ENCODE data around the gene SERINC5.
"Not testable (repeated sequence)": the region's sequence is repeated elsewhere in the genome, so short reads cannot be mapped to it uniquely, and the experiment has no call there.

Gene SERINC5

DNA sequence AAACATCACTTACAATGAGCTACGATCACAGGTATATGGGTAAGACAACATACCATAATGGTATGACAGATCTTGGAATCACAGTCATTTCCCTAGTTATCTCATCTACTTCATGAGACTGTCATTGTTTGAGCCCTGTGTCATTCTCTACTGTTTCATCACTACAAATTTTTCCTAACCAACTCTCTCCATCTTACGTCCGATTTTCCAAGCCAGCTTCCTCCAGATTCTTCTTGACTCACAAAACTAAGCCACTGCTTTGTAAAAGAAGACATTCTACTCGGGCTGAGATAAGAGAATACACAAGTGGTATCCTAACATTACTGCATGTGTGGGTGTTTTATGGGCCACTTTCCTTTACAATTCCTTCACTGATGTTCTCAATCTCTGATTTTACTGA, 49.6 kb downstream of the SERINC5 start:
- peak; percentile 62 for DNase-seq (ENCODE audit: low read depth)
- TF ChIP-seq, protein P1, sequence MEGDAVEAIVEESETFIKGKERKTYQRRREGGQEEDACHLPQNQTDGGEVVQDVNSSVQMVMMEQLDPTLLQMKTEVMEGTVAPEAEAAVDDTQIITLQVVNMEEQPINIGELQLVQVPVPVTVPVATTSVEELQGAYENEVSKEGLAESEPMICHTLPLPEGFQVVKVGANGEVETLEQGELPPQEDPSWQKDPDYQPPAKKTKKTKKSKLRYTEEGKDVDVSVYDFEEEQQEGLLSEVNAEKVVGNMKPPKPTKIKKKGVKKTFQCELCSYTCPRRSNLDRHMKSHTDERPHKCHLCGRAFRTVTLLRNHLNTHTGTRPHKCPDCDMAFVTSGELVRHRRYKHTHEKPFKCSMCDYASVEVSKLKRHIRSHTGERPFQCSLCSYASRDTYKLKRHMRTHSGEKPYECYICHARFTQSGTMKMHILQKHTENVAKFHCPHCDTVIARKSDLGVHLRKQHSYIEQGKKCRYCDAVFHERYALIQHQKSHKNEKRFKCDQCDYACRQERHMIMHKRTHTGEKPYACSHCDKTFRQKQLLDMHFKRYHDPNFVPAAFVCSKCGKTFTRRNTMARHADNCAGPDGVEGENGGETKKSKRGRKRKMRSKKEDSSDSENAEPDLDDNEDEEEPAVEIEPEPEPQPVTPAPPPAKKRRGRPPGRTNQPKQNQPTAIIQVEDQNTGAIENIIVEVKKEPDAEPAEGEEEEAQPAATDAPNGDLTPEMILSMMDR (IDR thresholded peaks at IDR 0.05; ENCODE audit: control insufficient read depth, insufficient read depth, low read depth, low read length, missing control alignments), result no peak
- H3K4me3 ChIP-seq (ENCODE audit: control insufficient read depth, low read depth, low read length), result no peak overlapping the region

GRCh38 chr5:80205846-80206245, 50.0 kb downstream of the SERINC5 start:
- no peak for DNase-seq (ENCODE audit: low read depth)
- TF ChIP-seq, protein P1 (IDR thresholded peaks at IDR 0.05; ENCODE audit: control insufficient read depth, insufficient read depth, low read depth, low read length, missing control alignments), result no peak

DNA sequence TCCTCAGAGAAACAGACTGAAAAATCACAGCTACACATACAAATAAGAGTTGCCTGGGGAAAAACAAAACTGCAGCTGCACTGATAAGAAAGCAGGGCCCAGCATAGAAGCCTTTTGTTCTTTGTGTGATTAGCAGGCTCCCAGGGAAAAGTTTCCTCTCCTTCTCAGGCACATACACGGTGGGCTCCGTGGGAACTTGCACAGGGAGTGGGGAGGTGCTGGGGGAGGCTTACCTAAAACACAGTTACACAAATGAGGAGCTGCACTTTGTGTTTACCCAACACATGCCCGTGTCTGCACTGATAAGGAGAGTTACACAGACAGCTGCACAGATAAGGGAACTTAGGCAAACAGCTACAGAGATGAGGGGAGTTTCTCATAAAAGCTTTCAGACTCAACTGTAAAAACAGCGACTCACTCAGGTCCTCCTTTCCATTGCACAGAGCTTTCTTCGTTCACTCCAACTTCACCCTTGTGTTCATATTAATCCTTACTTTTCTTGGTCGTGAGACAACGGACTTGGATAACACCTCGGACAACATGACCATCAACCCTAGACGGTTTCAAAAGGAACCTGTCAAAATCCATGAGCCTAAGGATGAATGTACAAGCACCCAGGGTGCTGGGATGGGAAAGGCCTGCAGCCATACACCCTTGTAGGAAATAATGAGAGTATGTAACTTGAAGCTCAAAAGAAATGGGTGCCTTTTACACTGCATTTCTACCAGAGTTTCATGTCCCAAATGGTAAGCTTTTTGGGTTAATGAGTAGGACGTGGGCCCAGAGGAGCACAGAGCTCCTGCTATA, 50.8 kb downstream of the SERINC5 start:
- no peak overlapping the region for H3K4me3 ChIP-seq (ENCODE audit: control insufficient read depth, low read depth, low read length)
- TF ChIP-seq, protein P1 (IDR thresholded peaks at IDR 0.05; ENCODE audit: control insufficient read depth, insufficient read depth, low read depth, low read length, missing control alignments), result no peak

More at GRCh38 chr5:80205846-80206245, 50.0 kb downstream of the SERINC5 start:
- no peak overlapping the region for H3K4me3 ChIP-seq (ENCODE audit: control insufficient read depth, low read depth, low read length)

GRCh38 chr5:80201763-80202162, 54.1 kb downstream of the SERINC5 start:
- H3K4me3 ChIP-seq (ENCODE audit: control insufficient read depth, low read depth, low read length); DNase-seq (ENCODE audit: low read depth): not testable (repeated sequence)

More for the DNA sequence above, 50.8 kb downstream of the SERINC5 start:
- no peak for DNase-seq (ENCODE audit: low read depth)

DNA sequence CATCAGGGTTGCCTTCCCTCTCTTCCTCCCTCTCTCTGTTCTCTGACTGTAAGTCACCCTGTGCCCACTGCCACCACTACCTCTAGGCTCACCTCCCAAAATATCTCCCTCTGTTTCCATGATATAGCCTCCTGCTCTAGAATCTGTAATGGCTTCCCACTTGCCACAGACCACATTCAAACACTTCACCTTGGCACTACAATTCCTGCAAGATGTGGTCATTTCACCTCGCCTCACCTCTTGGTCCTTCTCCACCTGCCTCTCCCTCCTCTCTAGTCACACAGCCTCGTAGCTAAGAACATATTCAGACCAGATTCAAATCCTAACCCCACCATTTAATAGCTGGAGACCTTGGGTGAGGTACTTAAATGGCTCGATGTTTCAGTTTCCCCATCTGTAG, 56.9 kb downstream of the SERINC5 start:
- no peak for DNase-seq (ENCODE audit: low read depth)
- H3K4me3 ChIP-seq (ENCODE audit: control insufficient read depth, low read depth, low read length), result no peak overlapping the region
- TF ChIP-seq, protein P1 (IDR thresholded peaks at IDR 0.05; ENCODE audit: control insufficient read depth, insufficient read depth, low read depth, low read length, missing control alignments), result no peak

DNA sequence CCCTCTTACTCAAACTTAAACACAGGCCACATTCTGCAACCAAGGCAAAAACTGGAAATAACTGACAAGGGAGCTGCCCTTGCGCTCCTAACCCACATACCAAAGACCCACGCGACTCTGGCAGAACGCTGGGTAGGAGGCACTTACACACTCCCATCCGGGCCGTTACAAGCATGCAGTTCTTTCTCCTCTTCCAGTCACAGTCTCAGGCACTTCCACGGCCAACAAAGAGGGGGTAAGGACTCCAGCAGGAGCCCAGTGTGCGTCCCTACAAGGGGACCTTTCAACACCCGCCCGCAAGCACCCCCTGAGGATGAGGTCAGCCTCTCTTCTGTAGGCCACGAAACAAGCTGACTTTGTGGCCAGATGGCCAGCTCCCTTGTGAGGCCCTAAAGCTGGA, 57.4 kb downstream of the SERINC5 start:
- TF ChIP-seq, protein P1 (IDR thresholded peaks at IDR 0.05; ENCODE audit: control insufficient read depth, insufficient read depth, low read depth, low read length, missing control alignments), result no peak
- no peak for DNase-seq (ENCODE audit: low read depth)

DNA sequence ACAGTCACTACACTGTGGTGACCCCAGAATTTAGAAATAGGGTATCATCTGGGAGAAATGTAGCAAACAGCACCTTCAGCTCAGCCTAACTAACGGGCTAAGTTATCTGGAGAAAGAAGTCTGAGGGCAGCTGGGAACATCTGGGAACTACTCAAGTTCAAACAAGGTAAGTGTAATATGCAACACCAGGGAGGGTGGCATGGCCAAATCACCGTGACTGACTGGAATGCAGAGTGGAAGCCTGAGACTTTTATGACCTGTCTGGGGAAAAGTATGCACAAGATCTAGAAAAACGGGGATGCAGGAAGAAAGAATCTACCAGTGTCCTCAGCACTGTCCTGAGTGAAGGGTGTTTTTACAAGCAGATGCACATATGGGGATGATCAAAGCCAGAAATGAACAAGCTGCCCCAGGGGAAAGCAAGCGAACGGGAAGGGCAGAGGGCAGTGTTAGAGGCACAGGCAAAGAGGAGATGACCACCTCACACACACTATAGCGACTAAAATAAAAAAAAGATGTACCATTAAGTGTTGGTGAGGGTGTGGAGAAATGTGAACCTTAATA, 59.9 kb downstream of the SERINC5 start:
- TF ChIP-seq, protein P1 (IDR thresholded peaks at IDR 0.05; ENCODE audit: control insufficient read depth, insufficient read depth, low read depth, low read length, missing control alignments), result no peak
- no peak overlapping the region for H3K4me3 ChIP-seq (ENCODE audit: control insufficient read depth, low read depth, low read length)
- DNase-seq (ENCODE audit: low read depth), result peak; percentile 28

More for the DNA sequence above, 57.4 kb downstream of the SERINC5 start:
- no peak overlapping the region for H3K4me3 ChIP-seq (ENCODE audit: control insufficient read depth, low read depth, low read length)
